ENCODE results near the gene KLHDC4.

GRCh38 chr16:87733190-87733589 lies 32.6 kb downstream of the KLHDC4 start:
- TF ChIP-seq POLR2AphosphoS5 (IDR thresholded peaks at IDR 0.05; ENCODE audit: low read depth, low read length) (no peak), EZH2phosphoT487 (IDR thresholded peaks at IDR 0.05; ENCODE audit: borderline replicate concordance, low read depth) (no peak), CTCF (IDR thresholded peaks at IDR 0.05) (no peak), RXRA (IDR thresholded peaks at IDR 0.05; ENCODE audit: borderline replicate concordance, low read depth) (no peak), USF2 (IDR thresholded peaks at IDR 0.05; ENCODE audit: borderline replicate concordance, low read depth, low read length) (no peak), TAF1 (IDR thresholded peaks at IDR 0.05; ENCODE audit: borderline replicate concordance, low read depth, low read length) (no peak), MXI1 (IDR thresholded peaks at IDR 0.05; ENCODE audit: low read depth, low read length) (no peak), USF1 (IDR thresholded peaks at IDR 0.05; ENCODE audit: borderline replicate concordance, low read depth) (no peak), RFX5 (IDR thresholded peaks at IDR 0.05; ENCODE audit: low read length) (no peak)
- TF ChIP-seq, protein P1, sequence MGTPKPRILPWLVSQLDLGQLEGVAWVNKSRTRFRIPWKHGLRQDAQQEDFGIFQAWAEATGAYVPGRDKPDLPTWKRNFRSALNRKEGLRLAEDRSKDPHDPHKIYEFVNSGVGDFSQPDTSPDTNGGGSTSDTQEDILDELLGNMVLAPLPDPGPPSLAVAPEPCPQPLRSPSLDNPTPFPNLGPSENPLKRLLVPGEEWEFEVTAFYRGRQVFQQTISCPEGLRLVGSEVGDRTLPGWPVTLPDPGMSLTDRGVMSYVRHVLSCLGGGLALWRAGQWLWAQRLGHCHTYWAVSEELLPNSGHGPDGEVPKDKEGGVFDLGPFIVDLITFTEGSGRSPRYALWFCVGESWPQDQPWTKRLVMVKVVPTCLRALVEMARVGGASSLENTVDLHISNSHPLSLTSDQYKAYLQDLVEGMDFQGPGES (IDR thresholded peaks at IDR 0.05; ENCODE audit: low read depth, low read length), result no peak
- TF ChIP-seq, protein P2, sequence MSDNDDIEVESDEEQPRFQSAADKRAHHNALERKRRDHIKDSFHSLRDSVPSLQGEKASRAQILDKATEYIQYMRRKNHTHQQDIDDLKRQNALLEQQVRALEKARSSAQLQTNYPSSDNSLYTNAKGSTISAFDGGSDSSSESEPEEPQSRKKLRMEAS (IDR thresholded peaks at IDR 0.05; ENCODE audit: low read depth), result no peak

Data from SK-N-SH (cell line).